ENCODE measurements around the gene FOXF1.

The FOXF1 gene

DNA sequence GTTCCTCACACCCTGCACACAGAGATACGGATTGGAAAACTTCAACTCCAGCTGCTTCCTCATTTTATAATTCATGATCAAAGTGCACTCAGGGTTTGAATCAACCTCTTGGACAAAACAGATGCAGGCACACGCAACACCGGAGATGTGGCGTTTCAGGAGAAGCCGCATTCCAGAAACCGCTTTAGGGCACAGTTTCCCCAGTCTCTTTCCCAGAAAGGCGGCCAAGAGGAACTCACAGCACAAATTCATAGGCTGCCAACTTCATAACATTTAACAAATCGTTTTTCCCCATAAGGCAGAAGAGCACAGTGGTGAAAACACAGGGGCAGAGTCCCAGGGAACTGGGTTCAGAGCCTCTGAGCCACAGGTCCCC is 36.3 kb downstream of the FOXF1 start:
- DNase-seq: no peak
- intact Hi-C loops (cut with DNase I): no loop called here

DNA sequence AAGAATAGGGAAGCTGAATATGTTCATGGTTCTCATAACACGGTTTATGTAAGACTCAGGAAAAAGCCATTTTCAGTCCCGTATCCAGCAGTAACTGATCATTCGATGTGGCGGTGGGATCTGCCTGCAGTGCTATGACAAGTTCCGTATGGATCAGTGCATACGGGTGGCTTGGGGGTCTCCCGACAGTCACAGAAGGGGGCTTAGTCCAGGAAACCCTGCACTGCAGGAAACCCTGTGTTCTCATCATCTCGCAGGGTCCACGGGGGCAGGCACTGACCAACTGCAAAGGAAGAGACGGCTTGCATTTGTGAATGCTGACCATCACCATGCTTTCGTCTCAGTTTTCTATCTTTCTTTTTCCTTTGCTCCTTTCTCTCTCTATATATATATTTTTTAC is 37.0 kb downstream of the FOXF1 start:
- intact Hi-C loops (cut with DNase I): no loop called here
- DNase-seq: no peak

GRCh38 chr16:86549076-86549892 is 39.0 kb downstream of the FOXF1 start:
- intact Hi-C loops (cut with DNase I): no loop called here
- peak in 1 of 10 donors; percentile 2 for DNase-seq

DNA sequence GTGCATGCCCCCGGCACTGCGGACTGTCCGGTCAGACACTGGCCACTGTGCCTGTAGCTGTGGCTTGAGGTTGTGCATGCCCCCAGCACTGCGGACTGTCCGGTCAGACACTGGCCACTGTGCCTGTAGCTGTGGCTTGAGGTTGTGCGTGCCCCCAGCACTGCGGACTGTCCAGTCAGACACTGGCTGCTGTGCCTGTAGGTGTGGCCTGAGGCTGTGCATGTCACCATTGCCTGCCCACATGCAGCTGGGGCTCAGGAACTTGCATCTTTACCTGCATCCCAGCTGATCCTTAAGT is 39.5 kb downstream of the FOXF1 start:
- DNase-seq: no peak
- intact Hi-C loops (cut with DNase I): loop anchor here (10.0 kb wide), 1 partner anchor 835 kb away; the partner anchor contains the start of gene FBXO31

GRCh38 chr16:86550281-86550680 is 40.0 kb downstream of the FOXF1 start:
- DNase-seq: no peak
- intact Hi-C loops (cut with DNase I): loop anchor here (10.0 kb wide), 1 partner anchor 835 kb away; the partner anchor contains the start of gene FBXO31

DNA sequence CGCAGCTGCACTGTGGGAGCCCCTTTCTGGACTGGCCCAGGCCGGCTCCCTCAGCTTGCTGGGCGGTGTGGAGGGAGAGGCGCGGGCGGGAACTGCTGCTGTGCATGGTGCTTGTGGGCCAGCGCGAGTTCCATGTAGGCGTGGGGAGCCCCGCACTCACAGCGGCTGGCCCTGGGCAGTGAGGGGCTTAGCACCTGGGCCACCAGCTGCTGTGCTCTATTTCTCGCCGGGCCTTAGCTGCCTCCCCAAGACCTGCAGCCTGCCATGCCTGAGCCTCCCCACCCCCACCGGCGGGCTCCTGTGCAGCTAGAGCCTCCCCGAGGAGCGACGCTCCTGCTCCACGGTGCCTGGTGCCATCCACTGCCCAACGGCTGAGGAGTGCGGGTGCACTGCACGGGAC is 43.0 kb downstream of the FOXF1 start:
- DNase-seq: no peak
- intact Hi-C loops (cut with DNase I): loop anchor here (10.0 kb wide), 1 partner anchor 831 kb away; the partner anchor contains the start of gene FBXO31

DNA sequence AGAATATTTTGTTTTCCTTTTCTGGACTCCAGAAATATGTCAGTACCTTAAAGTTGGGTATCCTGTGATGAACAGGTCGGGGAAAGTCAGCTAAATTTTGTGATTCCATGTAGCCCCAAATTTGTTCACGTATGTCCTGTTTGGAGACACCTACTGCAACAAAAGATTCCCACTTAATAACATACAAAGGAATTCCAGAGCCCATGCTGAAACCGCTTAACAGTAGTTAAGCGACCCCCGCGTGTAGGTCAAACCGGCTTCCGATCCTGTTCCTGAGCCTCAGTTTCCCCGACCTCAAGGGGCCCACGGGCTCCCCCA is 44.2 kb downstream of the FOXF1 start:
- intact Hi-C loops (cut with DNase I): loop anchor here (10.0 kb wide), 1 partner anchor 830 kb away; the partner anchor contains the start of gene FBXO31
- peak in 1 of 10 donors; percentile 77 for DNase-seq

GRCh38 chr16:86554917-86555703 is 44.8 kb downstream of the FOXF1 start, which contains the start of gene MTHFSD:
Gene MTHFSD, minus strand, starts transcription at chr16:86555235. Its CDS starts 51 bp downstream, at chr16:86555184.
- intact Hi-C loops (cut with DNase I): loop anchor here (10.0 kb wide), 1 partner anchor 830 kb away; the partner anchor contains the start of gene FBXO31
- DNase-seq: peak; percentile 84 to 98 (median 90)

DNA sequence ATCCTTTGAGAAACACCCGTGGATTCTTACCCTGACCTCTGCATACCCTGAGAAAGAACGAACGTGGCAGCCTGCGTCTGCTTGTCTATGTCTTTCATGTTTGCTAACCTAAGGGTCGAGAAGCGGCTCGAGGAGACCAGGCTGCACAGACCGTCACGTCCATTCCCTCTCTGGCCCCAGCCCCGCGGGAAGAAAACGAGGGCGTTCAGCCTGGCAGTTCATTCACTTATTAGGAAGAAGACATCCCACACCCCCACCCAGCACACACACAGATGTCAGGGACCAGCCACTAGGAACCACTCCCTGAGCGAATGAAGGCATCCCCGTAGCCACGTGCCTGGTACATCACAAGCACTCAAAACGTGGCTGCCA is 45.4 kb downstream of the FOXF1 start:
- DNase-seq: peak in 1 of 10 donors; percentile 82
- intact Hi-C loops (cut with DNase I): loop anchor here (10.0 kb wide), 1 partner anchor 829 kb away; the partner anchor contains the start of gene FBXO31

DNA sequence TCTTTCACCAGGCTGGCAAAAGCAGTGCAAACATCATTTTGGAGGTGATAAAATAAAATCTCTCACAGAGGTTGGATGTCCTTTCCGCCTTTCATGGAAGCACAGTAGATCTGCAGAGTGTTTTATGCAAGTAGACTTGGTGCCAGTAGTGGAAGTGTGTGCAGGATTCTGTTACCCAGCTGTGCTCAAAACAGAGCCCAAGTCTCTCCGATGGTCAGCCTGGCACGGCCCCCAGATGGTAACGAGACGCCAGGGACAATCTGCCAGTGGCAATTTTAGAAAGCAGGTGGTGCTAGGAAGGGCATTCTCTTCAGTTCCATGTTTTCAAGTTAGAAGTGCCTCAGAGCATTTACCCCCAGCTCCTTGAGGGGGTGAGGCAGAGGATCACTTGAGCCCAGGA is 46.2 kb downstream of the FOXF1 start:
- intact Hi-C loops (cut with DNase I): loop anchor here (10.0 kb wide), 1 partner anchor 828 kb away; the partner anchor contains the start of gene FBXO31
- DNase-seq: no peak

- no peak for DNase-seq
- intact Hi-C loops (cut with DNase I): loop anchor here (10.0 kb wide), 1 partner anchor 827 kb away; the partner anchor contains the start of gene FBXO31
Observed at GRCh38 chr16:86557587-86557986, 47.3 kb downstream of the FOXF1 start.

GRCh38 chr16:86558355-86559193 is 48.2 kb downstream of the FOXF1 start:
- DNase-seq: no peak
- intact Hi-C loops (cut with DNase I): loop anchor here (10.0 kb wide), 1 partner anchor 826 kb away; the partner anchor contains the start of gene FBXO31

DNA sequence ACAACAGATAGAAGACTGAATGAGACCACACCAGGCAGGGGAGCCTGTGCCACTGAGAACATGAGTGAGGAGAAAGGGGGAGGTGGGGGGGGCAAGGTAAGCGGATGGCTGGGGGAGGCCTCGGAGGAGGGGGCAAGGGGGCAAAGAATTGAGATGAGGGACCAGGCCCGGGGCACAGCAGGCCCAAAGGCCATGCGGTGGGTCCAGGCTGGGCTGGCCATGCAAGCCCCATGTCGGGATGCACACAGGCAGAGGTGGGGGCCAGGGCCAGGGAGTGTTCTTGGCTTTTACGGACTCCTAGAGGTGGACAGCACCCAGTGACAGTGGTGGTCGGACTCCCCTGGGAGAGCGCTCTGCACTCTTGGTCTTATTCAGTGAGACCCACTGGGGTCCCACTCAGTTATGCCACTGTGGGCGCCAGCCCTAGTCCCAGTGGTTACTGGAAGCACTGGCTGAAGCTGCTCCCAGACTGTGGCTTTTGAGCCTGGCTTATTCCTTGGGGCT is 49.5 kb downstream of the FOXF1 start:
- DNase-seq: no peak
- intact Hi-C loops (cut with DNase I): loop anchor here (5.0 to 10.0 kb wide), 2 partner anchors 737 to 825 kb away; partner anchors contain the start of gene FBXO31

DNA sequence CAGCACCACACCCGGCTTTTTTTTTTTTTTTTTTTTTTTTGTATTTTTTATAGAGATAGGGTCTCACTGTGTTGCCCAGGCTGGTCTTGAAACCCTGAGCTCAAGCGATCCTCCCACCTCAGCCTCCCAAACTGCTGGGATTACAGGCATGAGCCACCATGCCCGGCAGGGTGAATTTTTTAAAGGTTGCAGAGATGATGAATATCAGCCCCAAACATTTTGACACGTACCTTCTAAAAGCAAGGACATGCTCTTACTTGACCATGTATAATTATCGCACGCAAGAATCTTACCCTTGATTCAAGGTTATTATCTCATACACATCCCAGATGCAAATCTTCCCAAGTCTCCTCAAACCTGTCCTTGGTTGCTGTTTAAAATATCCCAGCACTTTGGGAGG is 52.0 kb downstream of the FOXF1 start:
- intact Hi-C loops (cut with DNase I): loop anchor here (5.0 kb wide), 1 partner anchor 735 kb away; no protein-coding TSS in a partner anchor
- DNase-seq: no peak

- intact Hi-C loops (cut with DNase I): loop anchor here (1.0 to 5.0 kb wide), 3 partner anchors 499 to 734 kb away; no protein-coding TSS in a partner anchor
- peak; percentile 73 to 98 (median 89) for DNase-seq
Observed at GRCh38 chr16:86563469-86564345, 53.4 kb downstream of the FOXF1 start.
